ENCODE data around the gene STPG2.

STPG2 gene

GRCh38 chr4:98143001-98143899 lies at the start of gene STPG2:
Gene STPG2 (minus strand): TSS chr4:98143476.
- no peak for TF ChIP-seq GATA3 (IDR thresholded peaks at IDR 0.05; ENCODE audit: low read depth, low read length)
- no peak for TF ChIP-seq GATA2 (IDR thresholded peaks at IDR 0.05; ENCODE audit: low read depth, low read length)

- TF ChIP-seq GATA2 (IDR thresholded peaks at IDR 0.05; ENCODE audit: low read depth, low read length) (no peak), GATA3 (IDR thresholded peaks at IDR 0.05; ENCODE audit: low read depth, low read length) (no peak)
Observed at GRCh38 chr4:98185279-98185678, 42.0 kb upstream of the STPG2 start.

GRCh38 chr4:98181809-98182208 lies 38.5 kb upstream of the STPG2 start:
- no peak for TF ChIP-seq GATA2 (IDR thresholded peaks at IDR 0.05; ENCODE audit: low read depth, low read length)
- no peak for TF ChIP-seq GATA3 (IDR thresholded peaks at IDR 0.05; ENCODE audit: low read depth, low read length)

- TF ChIP-seq GATA2 (IDR thresholded peaks at IDR 0.05; ENCODE audit: low read depth, low read length) (no peak), GATA3 (IDR thresholded peaks at IDR 0.05; ENCODE audit: low read depth, low read length) (no peak)
Observed at GRCh38 chr4:98179951-98180350, 36.7 kb upstream of the STPG2 start.

- TF ChIP-seq GATA3 (IDR thresholded peaks at IDR 0.05; ENCODE audit: low read depth, low read length) (no peak), GATA2 (IDR thresholded peaks at IDR 0.05; ENCODE audit: low read depth, low read length) (no peak)
Observed at GRCh38 chr4:98176531-98176930, 33.3 kb upstream of the STPG2 start.

- TF ChIP-seq GATA3 (IDR thresholded peaks at IDR 0.05; ENCODE audit: low read depth, low read length) = no peak
- no peak for TF ChIP-seq GATA2 (IDR thresholded peaks at IDR 0.05; ENCODE audit: low read depth, low read length)
Observed at GRCh38 chr4:98170035-98170434, 26.8 kb upstream of the STPG2 start.

GRCh38 chr4:98166731-98167041 lies 23.4 kb upstream of the STPG2 start:
- TF ChIP-seq GATA2 (IDR thresholded peaks at IDR 0.05; ENCODE audit: low read depth, low read length) (no peak), GATA3 (IDR thresholded peaks at IDR 0.05; ENCODE audit: low read depth, low read length) (no peak)

GRCh38 chr4:98166025-98166730 lies 22.9 kb upstream of the STPG2 start:
- no peak for TF ChIP-seq GATA3 (IDR thresholded peaks at IDR 0.05; ENCODE audit: low read depth, low read length)
- TF ChIP-seq GATA2 (IDR thresholded peaks at IDR 0.05; ENCODE audit: low read depth, low read length) = no peak

GRCh38 chr4:98162696-98163095 lies 19.4 kb upstream of the STPG2 start:
- TF ChIP-seq GATA3 (IDR thresholded peaks at IDR 0.05; ENCODE audit: low read depth, low read length) (no peak), GATA2 (IDR thresholded peaks at IDR 0.05; ENCODE audit: low read depth, low read length) (no peak)

- no peak for TF ChIP-seq GATA2 (IDR thresholded peaks at IDR 0.05; ENCODE audit: low read depth, low read length)
- no peak for TF ChIP-seq GATA3 (IDR thresholded peaks at IDR 0.05; ENCODE audit: low read depth, low read length)
Observed at GRCh38 chr4:98151145-98151924, 8.1 kb upstream of the STPG2 start.

GRCh38 chr4:98150092-98150761 lies 7.0 kb upstream of the STPG2 start:
- TF ChIP-seq GATA2 (IDR thresholded peaks at IDR 0.05; ENCODE audit: low read depth, low read length) (no peak), GATA3 (IDR thresholded peaks at IDR 0.05; ENCODE audit: low read depth, low read length) (no peak)

GRCh38 chr4:98148856-98149255 lies 5.6 kb upstream of the STPG2 start:
- TF ChIP-seq GATA3 (IDR thresholded peaks at IDR 0.05; ENCODE audit: low read depth, low read length) (no peak), GATA2 (IDR thresholded peaks at IDR 0.05; ENCODE audit: low read depth, low read length) (no peak)

GRCh38 chr4:98126141-98126540 lies 17.1 kb downstream of the STPG2 start:
- TF ChIP-seq GATA3 (IDR thresholded peaks at IDR 0.05; ENCODE audit: low read depth, low read length) = no peak
- TF ChIP-seq GATA2 (IDR thresholded peaks at IDR 0.05; ENCODE audit: low read depth, low read length) = no peak

- no peak for TF ChIP-seq GATA3 (IDR thresholded peaks at IDR 0.05; ENCODE audit: low read depth, low read length)
- no peak for TF ChIP-seq GATA2 (IDR thresholded peaks at IDR 0.05; ENCODE audit: low read depth, low read length)
Observed at GRCh38 chr4:98125585-98125984, 17.7 kb downstream of the STPG2 start.

All from SH-SY5Y (cell line).